ENCODE data around the gene SV2B. TPM values are rescaled to one million over a fixed set of nuclear protein-coding genes. Genes with fewer than 3 reads are reported as not detected.

The SV2B gene
- total RNA-seq, 4 donors from 2014 or later: 0.27 to 10.3 (median 2.2) TPM

DNA sequence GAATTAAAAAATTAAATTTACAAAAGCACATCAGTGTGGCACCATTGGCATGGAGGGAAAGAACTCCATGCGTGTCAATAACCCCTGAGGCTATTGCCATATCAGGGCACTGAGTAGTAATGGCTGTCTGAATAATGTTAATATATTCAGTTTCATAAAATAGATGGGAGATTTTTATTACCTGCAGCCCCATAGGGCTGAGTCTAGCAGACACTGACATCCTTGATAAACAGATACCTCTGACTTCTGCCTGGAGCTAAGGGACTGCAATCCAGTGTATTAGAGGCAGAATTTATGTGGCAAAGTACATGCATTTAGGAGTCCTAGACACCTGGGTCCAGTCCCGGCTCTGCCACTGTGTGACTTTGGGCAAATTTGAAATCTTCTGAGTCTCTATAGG is 38.8 kb upstream of the SV2B start:
- peaks cover 37% of the 10 kb centered on the region for H3K27me3 ChIP-seq
- H3K4me3 ChIP-seq: no peak overlapping the region
- TF ChIP-seq POLR2A (IDR thresholded peaks at IDR 0.05) (no peak), EP300 (IDR thresholded peaks at IDR 0.05; ENCODE audit: low read depth) (no peak), CTCF (IDR thresholded peaks at IDR 0.05) (no peak), POLR2AphosphoS5 (IDR thresholded peaks at IDR 0.05) (no peak)
- no peaks in the 10 kb centered on the region for H3K9me3 ChIP-seq
- H3K27ac ChIP-seq: no peak overlapping the region
- no peaks in the 10 kb centered on the region for H3K36me3 ChIP-seq
- 81% methylated on average over 2 of the region's 2 CpGs; no CpG with 5 or more reads in 1 of the 2 donors for WGBS, 2 donors (ENCODE audit: low coverage in 1 of 2)
- intact Hi-C loops (cut with DNase I; ENCODE audit: low total_unique reads) (no loop called here), in situ Hi-C loops (cut with MboI; ENCODE audit: low pct_ligation_motif_present in 1 of 4, low pct_unique_long_range_greater_than_20kb in 1 of 4, low sequenced_read_pairs in 3 of 4) (no loop called here)
- no peak for DNase-seq
- no peaks in the 10 kb centered on the region for H3K4me1 ChIP-seq

DNA sequence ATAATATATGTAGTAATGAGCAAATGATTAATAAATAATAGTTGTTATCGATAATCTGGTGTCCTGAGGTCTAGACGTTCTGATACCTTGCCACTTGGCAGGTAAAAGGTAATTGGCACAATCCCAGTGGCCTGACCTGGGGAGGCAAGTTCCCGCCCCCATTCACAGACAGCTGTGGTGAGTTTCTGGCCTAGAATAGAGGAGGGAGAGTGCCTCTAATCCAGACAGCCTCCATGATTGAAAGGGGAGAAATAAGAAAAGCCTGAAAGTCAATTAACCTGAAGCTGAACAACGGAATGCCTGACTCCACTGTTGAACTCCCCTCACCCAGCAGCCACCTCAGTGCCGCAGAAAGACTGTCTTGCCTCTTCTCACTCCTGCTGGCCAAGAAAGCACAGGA is 38.1 kb upstream of the SV2B start:
- peaks cover 30% of the 10 kb centered on the region for H3K27me3 ChIP-seq
- H3K27ac ChIP-seq: no peak overlapping the region
- no peak for TF ChIP-seq CTCF (IDR thresholded peaks at IDR 0.05)
- no peak overlapping the region for H3K4me3 ChIP-seq
- H3K36me3 ChIP-seq: no peaks in the 10 kb centered on the region
- intact Hi-C loops (cut with DNase I; ENCODE audit: low total_unique reads): no loop called here
- in situ Hi-C loops (cut with MboI; ENCODE audit: low pct_ligation_motif_present in 1 of 4, low pct_unique_long_range_greater_than_20kb in 1 of 4, low sequenced_read_pairs in 3 of 4): no loop called here
- 65 to 76% methylated on average over 2 to 5 of the region's 5 CpGs for WGBS, 2 donors (ENCODE audit: low coverage in 1 of 2)
- no peaks in the 10 kb centered on the region for H3K4me1 ChIP-seq
- H3K9me3 ChIP-seq: no peaks in the 10 kb centered on the region
- DNase-seq: no peak

DNA sequence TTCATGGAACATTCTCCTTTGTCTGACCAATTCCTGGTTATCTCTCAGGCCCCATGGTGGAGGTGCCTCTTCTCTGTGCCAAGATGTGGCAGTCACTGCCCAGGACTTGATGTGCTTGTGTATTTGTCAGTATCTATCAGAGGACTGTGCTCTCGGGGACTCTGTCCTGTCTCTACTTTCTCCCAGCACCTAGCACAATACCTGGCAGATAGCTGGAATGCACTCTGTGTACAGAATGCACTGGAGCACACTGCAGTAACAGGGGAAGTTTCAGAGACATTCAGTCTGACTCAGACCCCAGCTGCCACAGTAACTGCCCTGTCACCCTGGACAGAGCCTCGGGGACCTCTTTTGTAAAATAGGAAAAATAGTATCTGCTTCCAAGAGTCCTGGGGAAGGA is 34.6 kb upstream of the SV2B start:
- Histone ChIP-seq H3K27ac (no peak overlapping the region), H3K27me3 (peaks cover 18% of the 10 kb centered on the region), H3K36me3 (no peaks in the 10 kb centered on the region), H3K9me3 (no peaks in the 10 kb centered on the region), H3K4me3 (no peak overlapping the region), H3K4me1 (no peaks in the 10 kb centered on the region)
- WGBS, 2 donors (ENCODE audit: low coverage in 1 of 2): 88% methylated on average over 2 of the region's 2 CpGs; no CpG with 5 or more reads in 1 of the 2 donors
- TF ChIP-seq POLR2AphosphoS5 (IDR thresholded peaks at IDR 0.05) (no peak), EP300 (IDR thresholded peaks at IDR 0.05; ENCODE audit: low read depth) (no peak), CTCF (IDR thresholded peaks at IDR 0.05) (no peak), POLR2A (IDR thresholded peaks at IDR 0.05) (no peak)
- in situ Hi-C loops (cut with MboI; ENCODE audit: low pct_ligation_motif_present in 1 of 4, low pct_unique_long_range_greater_than_20kb in 1 of 4, low sequenced_read_pairs in 3 of 4): no loop called here
- intact Hi-C loops (cut with DNase I; ENCODE audit: low total_unique reads): no loop called here
- DNase-seq: no peak

- TF ChIP-seq CTCF (IDR thresholded peaks at IDR 0.05) (no peak), EP300 (IDR thresholded peaks at IDR 0.05; ENCODE audit: low read depth) (no peak), POLR2A (IDR thresholded peaks at IDR 0.05) (no peak), POLR2AphosphoS5 (IDR thresholded peaks at IDR 0.05) (no peak)
- Histone ChIP-seq H3K27me3 (peaks cover 25% of the 10 kb centered on the region), H3K27ac (no peak overlapping the region), H3K36me3 (no peaks in the 10 kb centered on the region), H3K9me3 (no peaks in the 10 kb centered on the region), H3K4me1 (no peaks in the 10 kb centered on the region), H3K4me3 (no peak overlapping the region)
- no peak for DNase-seq
- WGBS, 2 donors (ENCODE audit: low coverage in 1 of 2): 68 to 86% methylated on average over 2 of the region's 2 CpGs
- intact Hi-C loops (cut with DNase I; ENCODE audit: low total_unique reads) (no loop called here), in situ Hi-C loops (cut with MboI; ENCODE audit: low pct_ligation_motif_present in 1 of 4, low pct_unique_long_range_greater_than_20kb in 1 of 4, low sequenced_read_pairs in 3 of 4) (no loop called here)
Measured at GRCh38 chr15:91067036-91067435, 33.0 kb upstream of the SV2B start.

Measured in transverse colon (tissue), 4 donors.